GM18867 (cell line): ENCODE results near the gene ACVR1.
"Not testable (repeated sequence)": the region's sequence is repeated elsewhere in the genome, so short reads cannot be mapped to it uniquely, and the experiment has no call there.

Experiments used
- ATAC-seq: cut with Tn5 transposase; IDR thresholded peaks from one replicate; pipeline ENCODE4 v1.9.1; 2021; ENCODE audit warnings: mild to moderate bottlenecking, moderate library complexity; ENCODE audit not compliant: unreplicated experiment

ACVR1 gene

DNA sequence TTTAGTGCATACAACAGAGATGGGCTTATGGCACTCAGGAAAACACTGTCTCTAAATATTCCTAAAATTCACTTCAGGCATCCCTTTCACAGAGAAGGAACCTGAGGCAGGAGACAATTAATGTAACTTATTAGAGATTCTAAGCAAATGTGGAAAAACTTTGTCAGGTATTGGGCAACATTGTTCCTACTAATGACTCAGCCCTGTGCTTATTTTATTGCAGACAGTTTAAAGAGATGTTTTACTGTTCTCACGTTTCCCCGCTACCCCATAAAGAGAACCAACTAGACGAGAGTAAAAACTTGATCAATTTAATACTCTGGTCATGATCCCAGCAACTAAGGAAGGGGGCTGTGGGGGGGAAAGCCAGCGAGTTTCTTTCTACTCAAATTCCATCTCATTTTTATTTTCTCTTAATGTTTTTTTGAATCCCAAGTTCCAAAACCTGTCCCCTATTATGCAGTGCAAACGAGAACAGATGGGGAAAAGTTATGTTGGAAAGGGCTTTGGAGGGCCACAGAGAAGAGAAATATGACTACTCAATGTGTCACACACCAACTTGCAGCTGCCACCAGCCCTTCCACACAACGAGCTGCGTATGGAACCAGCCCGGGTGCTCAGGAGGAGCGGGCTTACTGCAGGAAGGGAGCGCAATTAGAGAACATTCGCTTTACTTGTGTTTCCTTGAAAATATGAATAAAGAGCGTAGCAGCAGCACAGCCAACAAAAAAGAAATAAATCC lies 18.7 kb upstream of the ACVR1 start:
- ATAC-seq, result no peak

DNA sequence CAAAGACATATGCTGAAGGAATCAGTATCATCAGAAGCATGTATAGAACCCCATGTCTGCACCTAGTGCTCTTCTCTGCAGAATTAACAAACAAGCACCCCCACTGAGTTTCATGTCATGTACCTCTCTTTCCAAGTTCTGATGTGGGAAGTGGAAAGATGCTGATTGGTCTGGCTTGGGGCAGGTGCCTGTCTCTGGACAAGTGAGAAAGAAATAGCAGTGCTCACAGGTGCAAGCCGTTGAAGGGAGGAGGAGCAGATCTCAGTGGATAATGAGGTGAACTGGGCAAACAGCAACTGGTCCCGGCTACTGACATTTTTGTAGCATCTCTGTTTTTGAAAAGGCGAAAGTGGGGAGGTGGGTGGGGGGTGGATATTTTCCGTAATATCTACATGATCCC lies 17.5 kb upstream of the ACVR1 start:
- no peak for ATAC-seq

DNA sequence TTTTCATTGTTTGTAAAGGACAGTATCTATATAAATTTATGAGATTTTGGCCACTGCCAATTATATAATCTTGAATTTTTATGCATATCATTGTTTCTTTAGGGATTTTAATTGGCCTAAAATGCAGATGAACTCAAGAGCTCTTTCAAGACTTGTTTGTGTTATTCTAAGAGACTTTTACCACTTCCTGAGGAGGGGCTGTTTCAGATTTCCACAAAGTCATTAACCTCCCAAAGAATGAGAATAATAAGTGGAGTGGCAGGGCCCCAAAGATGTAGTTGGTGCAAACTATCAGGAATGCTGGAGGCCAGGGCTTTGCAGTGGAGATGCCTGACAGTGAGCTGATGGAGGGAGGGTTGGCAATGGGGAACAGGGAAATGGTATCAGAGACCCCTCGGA lies 15.5 kb upstream of the ACVR1 start:
- ATAC-seq, result no peak

DNA sequence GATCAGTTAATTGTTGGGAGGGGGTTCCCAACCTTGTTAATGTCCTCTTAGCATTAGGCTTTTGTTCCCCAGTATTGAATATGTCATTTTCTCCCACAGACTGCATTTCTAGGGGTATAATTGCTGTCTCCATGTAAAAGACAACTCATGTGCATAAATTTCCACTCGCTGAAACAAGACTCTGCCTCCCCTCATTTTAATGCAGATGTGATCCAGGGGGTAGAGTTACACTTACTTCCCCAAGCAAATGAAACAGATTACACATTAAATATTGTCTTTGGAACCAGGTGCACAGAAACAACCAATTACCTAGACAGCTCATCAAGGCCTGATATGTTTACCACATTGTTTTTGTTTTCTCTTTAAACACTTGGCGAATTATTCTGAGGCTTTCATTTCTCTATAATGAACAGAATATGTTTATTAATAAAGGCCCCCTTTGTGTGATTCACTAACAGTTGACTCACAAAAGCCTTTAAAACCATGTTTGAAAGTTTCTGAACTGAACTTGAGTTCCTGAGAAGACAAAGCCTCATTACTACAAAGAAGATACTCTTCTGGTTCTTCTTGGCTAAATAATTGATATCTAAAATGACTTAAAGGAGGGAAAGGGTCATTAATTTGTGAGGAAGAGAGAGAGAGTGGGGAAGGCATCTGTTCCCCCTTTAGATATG lies 15.0 kb upstream of the ACVR1 start:
- no peak for ATAC-seq

DNA sequence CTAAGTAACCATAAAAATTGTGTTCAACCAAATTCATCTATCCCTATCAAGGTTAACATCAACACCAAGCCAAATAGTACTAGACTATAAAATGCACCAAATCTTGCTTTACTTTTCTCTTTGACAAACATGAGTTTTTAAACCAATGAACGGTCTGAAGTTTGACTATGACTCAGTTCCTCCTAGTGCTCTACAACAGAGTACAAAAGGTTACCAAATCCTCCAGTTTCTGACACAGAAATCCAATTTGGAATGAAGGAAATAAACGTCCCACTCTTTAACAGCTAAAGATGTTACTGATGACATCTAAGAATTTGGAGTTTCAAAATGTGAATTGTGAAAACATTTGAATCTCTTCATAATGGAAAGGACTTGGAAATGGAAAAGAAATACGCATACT lies 11.8 kb upstream of the ACVR1 start:
- no peak for ATAC-seq

DNA sequence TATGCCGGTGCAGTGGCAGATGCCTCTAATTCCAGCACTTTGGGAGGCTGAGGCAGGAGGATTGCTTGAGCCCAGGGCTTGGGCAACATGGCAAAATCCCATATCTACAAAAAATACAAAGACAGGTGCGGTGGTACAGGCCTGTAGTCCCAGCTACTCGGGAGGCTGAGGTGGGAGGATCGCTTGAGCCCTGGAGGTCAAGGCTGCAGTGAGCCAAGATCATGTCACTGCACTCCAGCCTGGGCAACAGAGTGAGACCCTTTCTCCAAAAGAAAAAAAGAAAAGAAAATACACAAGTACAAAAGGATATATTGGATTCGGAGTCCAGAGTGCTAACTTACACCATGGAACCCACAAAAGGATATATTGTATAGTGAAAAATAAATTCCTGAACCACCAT lies 8.4 kb upstream of the ACVR1 start:
- ATAC-seq, result not testable (repeated sequence)

DNA sequence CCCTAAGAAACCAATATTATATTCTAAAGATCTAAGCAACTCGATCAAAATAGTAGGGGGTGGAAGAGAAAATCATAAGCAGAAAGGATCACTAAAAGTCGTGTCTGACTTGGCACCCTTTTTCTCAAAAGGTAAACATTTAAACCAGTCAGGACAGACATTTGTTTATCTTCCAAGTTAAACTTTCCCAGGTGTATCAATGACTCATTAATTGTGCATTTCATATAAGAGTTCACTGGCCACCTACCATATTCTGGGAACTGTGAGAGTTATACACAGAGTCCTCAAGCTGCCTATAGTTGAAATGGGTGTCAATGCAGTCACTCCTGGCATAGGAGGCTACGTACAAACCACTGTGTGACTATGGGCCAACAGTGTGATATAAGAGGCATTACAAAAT lies 4.8 kb upstream of the ACVR1 start:
- ATAC-seq, result no peak

DNA sequence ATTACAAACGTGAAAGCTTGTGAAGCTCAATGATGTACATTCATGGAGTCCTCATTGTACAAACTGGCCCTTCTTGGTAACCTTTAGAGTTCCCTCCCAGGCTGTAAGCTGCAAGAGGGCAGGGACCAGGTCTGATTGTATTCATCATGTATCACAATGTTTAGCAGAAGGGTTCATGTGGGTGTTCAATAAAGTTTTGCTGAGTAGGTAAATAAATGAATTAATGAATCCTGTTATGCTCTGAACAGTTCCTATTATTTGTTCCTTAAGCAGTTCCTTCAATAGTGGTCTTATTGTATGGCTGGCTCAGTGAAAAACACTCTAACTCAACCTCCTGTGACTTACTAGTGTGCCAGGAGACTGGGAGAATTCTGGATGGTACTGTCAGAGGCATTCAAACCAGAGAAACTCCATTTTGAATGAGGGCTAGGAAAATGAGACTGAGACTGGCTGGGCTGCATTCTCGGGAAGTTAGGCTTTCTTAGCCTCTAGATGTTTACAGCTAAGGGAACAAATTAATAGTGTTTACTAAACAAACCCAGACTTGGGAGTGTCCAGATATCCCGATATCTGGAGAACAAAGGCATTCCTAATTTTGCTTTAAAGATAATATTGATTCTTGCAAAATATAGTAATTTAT lies 1.8 kb upstream of the ACVR1 start:
- ATAC-seq, result no peak

DNA sequence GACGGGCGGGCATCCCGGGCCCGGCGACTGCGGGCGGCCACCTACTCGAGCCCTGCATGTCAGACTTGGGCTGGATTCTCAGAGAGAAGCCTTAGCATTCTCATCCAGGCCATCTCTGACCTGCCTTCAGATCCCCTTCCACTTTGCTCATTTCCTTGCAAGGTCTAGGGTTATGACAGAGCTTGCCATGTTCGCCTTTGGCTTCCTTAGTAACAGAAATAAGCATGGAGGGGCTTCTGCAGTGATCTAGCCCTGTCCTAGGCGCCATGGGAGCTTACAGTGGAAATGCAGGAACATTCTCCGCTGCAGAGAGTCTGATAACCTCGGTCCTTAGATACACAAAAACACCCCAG lies 632 bp upstream of the ACVR1 start:
- ATAC-seq, result no peak

DNA sequence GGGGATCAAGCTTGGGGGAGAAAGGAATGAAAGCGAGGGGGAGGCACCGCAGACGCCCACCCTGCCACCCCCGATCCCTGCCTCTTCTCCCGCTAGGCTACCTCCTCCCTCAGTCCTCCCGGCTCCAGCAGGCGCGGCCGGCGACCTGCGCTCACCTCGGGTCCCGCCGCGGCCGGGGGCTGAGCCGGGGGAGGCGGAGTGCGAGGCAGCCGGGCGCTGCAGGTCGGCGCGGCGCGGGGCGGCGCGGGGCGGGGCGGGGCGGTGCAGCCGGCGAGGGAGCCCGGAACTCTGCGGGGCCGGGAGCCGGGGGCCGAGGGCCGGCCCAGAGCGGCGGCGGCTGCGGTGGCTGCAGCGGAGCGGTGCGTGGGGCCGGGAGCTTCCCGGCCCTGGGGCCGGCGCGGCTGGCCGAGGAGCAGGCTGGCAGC lies 477 bp downstream of the ACVR1 start:
- ATAC-seq, result peak; percentile 52

DNA sequence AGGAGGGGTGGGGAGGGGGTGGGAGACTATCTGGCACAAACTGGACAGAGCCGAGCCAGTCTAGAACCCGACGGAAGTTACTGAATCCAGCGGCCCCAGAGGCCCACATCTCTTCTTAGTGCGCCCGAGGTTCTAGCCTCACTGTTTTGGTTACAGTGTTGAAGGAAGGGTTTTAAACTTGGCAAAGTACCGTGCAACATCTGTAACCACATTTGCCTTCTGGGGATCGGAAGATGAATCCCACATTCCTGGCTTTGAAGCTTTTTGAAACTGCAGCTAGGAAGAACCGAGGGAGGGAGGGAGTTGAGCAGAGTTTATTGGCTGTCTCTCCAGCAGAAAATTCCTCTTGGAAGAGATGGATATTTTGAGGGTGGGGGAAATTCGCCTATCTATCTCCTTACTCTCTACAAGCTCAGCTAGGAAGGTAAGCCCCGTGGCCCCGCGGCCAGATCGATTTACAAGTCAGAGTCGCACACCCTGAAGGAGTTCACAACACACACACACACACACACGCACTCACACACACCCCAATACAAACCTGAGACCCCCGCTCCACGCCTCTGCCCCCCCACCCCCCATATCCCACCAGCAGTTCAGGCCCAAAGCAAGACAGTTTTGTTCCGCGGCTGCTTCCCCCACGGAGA lies 1.0 kb downstream of the ACVR1 start:
- no peak for ATAC-seq

DNA sequence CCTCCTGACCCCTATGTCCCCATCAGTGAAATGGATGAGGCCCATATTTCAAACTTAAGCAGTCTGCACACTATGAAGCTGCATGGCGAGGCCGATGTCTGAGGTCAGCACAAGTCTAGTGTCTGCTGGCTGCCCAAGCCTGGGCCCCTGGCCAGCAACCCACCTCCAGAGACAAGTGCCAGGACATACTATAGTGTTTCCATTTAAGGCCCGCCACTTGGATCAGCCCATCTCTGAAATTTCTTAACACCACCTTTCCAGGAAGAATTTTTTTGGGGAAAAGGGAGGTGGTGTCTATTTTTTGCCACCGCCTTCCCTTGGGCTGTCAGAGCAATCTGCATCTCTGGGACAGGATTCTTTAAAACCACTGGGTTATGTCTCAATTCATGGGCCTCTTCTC lies 1.8 kb downstream of the ACVR1 start:
- ATAC-seq, result no peak

DNA sequence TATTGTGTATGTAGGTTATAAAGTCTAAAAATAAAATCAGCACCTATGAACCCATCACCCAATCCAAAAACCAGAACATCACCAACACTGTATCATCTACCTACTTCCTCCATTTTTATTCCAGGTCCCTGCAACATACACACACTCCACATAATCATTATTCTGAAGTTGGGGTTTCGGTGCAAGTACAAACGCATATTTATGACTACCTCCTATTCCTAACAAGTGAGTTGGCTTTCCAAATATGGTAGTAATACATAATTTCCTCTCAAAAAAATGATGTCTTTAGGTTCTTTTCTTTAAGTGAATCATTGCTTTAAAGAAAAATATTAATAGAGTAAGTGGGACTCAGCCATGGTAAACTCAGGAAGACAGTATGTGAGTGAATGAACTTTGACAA lies 3.3 kb downstream of the ACVR1 start:
- ATAC-seq, result no peak

DNA sequence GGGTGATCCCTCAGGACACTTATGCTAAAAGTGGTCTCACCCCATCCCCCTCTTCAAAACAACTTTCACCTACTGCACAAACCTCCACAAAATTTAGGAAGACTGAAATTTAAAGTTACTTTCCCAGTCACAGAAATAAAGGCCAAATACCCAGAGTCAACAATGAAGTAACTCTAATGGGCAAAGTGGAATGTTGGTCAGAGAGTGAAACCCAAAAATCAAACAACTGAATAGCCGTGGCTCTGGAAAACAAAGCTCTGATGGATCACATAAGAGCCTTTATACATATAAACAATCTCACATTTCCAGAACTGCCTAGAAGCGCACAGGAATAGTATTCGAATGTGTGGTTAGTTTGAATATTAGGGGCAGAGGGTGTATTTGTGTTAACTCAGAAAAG lies 4.7 kb downstream of the ACVR1 start:
- ATAC-seq, result no peak

DNA sequence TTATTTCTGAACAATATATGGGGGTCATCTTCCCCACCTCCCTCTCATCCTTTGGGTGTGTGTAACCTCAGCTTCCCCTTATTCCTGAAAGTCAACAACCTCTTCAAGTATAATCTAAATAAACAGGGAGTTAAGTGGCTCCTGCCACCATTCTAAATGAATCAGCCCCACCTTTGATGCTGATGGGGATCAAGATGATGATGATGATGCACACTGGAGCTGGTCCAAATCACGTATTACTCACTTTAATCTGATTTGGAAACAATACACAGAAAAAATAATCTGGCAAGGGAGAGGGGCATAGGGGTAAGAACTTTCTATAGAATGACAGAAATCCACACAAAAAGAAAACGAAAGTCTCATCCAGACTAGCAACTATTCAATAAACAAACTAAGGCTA lies 7.1 kb downstream of the ACVR1 start:
- no peak for ATAC-seq

DNA sequence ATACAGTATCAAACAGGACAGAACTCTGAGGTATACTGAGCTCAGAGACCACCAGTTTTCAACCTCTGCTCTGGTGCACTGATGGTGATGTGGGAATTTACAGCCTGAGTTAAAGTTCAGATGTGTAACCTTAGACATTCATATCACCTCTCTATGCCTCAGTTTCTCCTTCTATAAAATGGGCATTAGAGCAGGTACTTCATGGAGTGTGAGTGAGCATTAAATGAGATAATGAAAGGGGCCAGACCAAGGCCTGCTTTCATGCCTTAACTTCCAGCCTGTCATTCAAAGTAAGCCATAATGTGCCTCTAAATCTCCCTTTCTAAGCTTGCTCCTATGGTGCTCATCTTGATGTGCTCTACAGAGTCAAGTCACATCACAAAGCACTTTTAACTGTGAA lies 8.4 kb downstream of the ACVR1 start:
- no peak for ATAC-seq

DNA sequence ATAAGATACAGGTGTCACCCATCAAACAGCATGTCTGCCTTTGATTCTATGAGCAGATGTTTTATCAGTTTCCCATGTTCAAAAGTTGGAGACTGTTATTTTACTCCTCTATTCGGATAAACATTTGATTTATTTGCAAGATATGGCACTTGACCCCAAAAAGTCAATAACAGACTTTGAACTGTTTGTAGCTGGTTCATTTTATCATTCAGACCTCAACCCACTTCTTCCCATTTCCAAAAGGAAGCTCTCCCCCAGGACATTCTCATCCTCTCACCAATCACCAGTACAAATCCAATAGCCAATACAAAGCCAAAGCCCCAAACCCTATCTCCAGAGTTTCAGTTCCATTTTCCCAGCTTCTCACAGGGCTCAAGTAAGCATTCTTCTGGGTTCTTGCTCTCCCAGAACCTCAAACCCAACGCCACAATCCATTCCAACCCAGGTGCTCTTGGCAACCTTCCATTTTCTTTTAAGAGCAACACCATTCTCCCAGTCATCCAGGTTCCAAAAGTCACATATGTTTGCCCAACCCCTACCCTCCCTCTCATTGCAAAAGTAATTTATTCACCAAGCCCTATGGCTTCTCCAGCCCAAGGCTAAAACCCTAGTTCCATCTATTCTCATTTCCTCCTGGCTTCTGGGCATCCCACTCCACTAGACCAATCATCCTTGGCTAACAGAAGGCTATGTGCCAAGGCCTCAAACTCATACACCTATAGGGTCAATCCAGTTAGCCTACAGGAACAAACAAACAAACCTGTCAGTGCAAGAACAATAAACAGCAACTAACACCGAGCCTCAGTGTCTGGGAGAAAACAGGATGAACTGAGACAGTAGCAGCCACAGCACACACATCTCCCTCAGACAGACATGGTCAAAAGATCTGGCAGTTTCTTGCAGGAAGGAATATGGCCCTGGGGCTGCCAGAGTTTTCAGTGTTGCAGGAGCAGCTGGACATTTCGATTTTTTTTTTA lies 9.2 kb downstream of the ACVR1 start:
- ATAC-seq, result no peak

DNA sequence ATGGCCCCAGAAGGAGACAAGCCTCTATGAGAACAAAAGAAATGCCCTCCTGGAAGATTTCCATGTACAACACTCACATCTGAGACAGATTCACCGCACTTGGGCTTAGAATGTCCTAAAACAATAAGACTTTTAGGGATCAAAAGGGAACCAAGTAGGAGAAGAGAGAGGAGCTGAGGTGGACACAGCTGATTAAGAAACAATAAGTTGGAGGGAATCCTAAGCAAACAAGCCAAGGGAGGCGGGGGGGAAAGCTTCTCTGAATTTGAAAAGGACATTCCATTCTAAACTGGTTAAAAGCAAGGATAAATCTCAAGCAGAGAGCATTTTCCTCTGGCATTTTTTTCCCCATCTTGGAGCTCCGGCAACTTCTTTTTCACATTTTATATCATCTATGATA lies 9.9 kb downstream of the ACVR1 start:
- no peak for ATAC-seq

DNA sequence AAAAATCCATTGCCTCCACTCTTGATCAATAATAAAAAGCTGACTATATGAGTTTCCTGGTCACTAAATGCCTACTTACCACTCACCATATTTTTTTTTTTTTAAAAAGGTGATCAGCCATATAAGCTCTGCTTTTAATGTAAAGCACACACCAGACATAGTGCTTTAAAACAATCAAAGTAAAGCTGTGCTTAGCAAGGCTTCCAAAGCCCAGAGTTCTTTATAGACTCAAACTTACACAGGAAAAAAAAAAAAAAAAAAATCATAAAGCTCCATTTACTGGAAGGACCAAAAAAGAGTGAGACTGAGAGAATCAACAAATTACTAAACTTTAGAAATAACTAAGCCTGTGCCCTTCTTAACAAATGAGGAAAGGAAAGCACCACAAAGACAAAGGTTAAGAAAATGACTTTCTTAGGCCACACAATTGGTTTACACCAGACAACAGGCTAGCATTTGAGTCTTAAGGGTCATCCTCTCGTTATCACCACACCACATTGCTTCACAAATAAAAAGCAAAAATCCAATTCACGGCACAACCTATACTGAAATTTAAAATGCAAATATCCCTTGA lies 11.2 kb downstream of the ACVR1 start:
- no peak for ATAC-seq

DNA sequence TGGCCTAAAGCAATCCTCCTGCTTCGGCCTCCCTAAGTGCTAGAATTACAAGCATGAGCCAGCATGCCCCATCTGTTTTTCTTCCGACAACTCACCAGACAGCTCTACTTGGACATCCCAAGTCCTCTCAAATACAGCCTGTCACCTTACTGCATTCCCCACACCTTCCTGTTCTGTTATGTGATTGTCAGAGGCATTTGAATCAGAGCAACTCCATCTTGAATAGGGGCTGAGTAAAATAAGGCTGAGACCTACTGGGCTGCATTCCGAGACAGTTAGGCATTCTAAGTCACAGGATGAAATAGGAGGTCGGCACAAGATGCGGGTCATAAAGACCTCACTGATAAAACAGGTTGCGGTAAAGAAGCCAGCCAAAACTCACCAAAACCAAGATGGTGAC lies 17.3 kb downstream of the ACVR1 start:
- ATAC-seq, result no peak
